HepG2 (cell line): Measurements from ENCODE around the gene RAI2. TPM values are rescaled to one million over a fixed set of nuclear protein-coding genes. Genes with fewer than 3 reads are reported as not detected.

Experiments
- ATAC-seq: fragments of 200-7000 bp; cut with Tn5 transposase; 3 replicates; pipeline ENCODE4 v1.9.1; 2020; ENCODE audit warnings: mild to moderate bottlenecking, moderate library complexity
- BruUV-seq: library from RNA; stranded (reverse); fragments of 400-500 nt; replicated peaks from 2 replicates; lab custom pipeline; 2021; lab: Mats Ljungman, UMichigan
- CTCF ChIA-PET: fragments of 300-600 bp; formaldehyde crosslinking; extraction: SDS; loops from one replicate; lab custom pipeline; 2021; ENCODE audit warnings: low total read pairs, inconsistent platforms, low intra/inter-chr PET ratio; lab: Yijun Ruan, JAX
- POLR2A ChIA-PET: fragments of 350-600 bp; sonication (Branson Sonifier 250); formaldehyde crosslinking; loops from one replicate; lab custom pipeline; 2020; ENCODE audit warnings: antibody characterized with exemption, inconsistent platforms; lab: Yijun Ruan, JAX
- DNase-seq: peaks from one replicate; pipeline ENCODE4 v3.0.0-alpha.2; 2015; ENCODE audit warnings: low spot score
- FAIRE-seq: peaks from 3 replicates; lab custom pipeline; 2011; peaks lifted over from hg19 to GRCh38; lab: Jason Lieb, UNC
- H2AFZ ChIP-seq: one replicate; pipeline ENCODE4 v1.6.1; 2011; ENCODE audit warnings: low read length, inconsistent platforms
- H3K27ac ChIP-seq: fragments of 300-600 bp; 3 replicates; pipeline ENCODE4 v1.8.0; 2011; ENCODE audit warnings: mixed run types, mild to moderate bottlenecking, mixed read lengths, low read length, inconsistent platforms; ENCODE audit not compliant: insufficient read depth; ENCODE audit errors: extremely low read length
- H3K27me3 ChIP-seq, 2 experiments: fragments of 200-600 bp in 1 of 2; 2 replicates in 1 of 2; 3 replicates in 1 of 2; pipeline versions ENCODE4 v1.6.0 to v1.8.0; 2011; ENCODE audit warnings: low read length in 2 of 2, mild to moderate bottlenecking in 2 of 2, moderate library complexity in 2 of 2, inconsistent platforms in 1 of 2; ENCODE audit not compliant: insufficient read depth in 2 of 2, control insufficient read depth in 1 of 2
- H3K36me3 ChIP-seq, 2 experiments: fragments of 200-600 bp in 1 of 2; replicated peaks in 1 of 2; 2 replicates in 1 of 2; 3 replicates in 1 of 2; pipeline versions ENCODE4 v1.5.1 to v1.8.0; 2011; ENCODE audit warnings: low read length in 2 of 2, inconsistent platforms in 1 of 2; ENCODE audit not compliant: insufficient read depth in 2 of 2, control insufficient read depth in 1 of 2
- H3K4me1 ChIP-seq: 2 replicates; pipeline ENCODE4 v1.5.1; 2012; ENCODE audit warnings: low read length, inconsistent platforms; ENCODE audit not compliant: insufficient read depth
- H3K4me2 ChIP-seq: 2 replicates; pipeline ENCODE4 v1.6.0; 2011; ENCODE audit warnings: low read depth, low read length, inconsistent platforms
- H3K4me3 ChIP-seq, 3 experiments: fragments of 200-600 bp in 1 of 3; sonication (generic), shearing (Covaris generic) in 1 of 3; replicated peaks in 1 of 3; 2 replicates each; pipeline ENCODE4 v1.5.1; 2011 to 2016; ENCODE audit warnings: low read length in 3 of 3, inconsistent platforms in 2 of 3, low read depth in 2 of 3, mild to moderate bottlenecking in 2 of 3, control low read depth in 1 of 3, mixed read lengths in 1 of 3; ENCODE audit not compliant: insufficient read depth in 1 of 3
- H3K79me2 ChIP-seq: one replicate; pipeline ENCODE4 v1.6.1; 2011; ENCODE audit warnings: low read length, inconsistent platforms; ENCODE audit not compliant: insufficient read depth
- H3K9ac ChIP-seq: 2 replicates; pipeline ENCODE4 v1.6.0; 2011; ENCODE audit warnings: mild to moderate bottlenecking, low read depth, low read length, inconsistent platforms; ENCODE audit not compliant: insufficient read depth
- H3K9me3 ChIP-seq: 2 replicates; pipeline ENCODE4 v1.5.1; 2012; ENCODE audit warnings: mild to moderate bottlenecking, low read length
- H4K20me1 ChIP-seq: 2 replicates; pipeline ENCODE4 v1.6.0; 2011; ENCODE audit warnings: inconsistent platforms, mild to moderate bottlenecking, low read length, moderate library complexity; ENCODE audit not compliant: insufficient read depth
- CREM ChIP-seq, 2 experiments: sonication (generic) in 1 of 2; formaldehyde crosslinking in 1 of 2; IDR thresholded peaks; 2 replicates each; pipeline versions ENCODE4 v1.4.0 to v1.6.1; 2016 to 2020; ENCODE audit warnings: antibody characterized with exemption in 1 of 2, mild to moderate bottlenecking in 1 of 2, missing genetic modification reagents in 1 of 2
- FOXP1 ChIP-seq, 2 experiments: fragments of 450-650 bp in 1 of 2; IDR thresholded peaks; 2 replicates each; pipeline ENCODE4 v1.6.1; 2017 to 2018; ENCODE audit warnings: antibody characterized with exemption in 1 of 2
- GABPA ChIP-seq, 2 experiments: IDR thresholded peaks; 2 replicates each; pipeline ENCODE4 v1.6.1; 2011 to 2016; ENCODE audit warnings: low read depth in 2 of 2, low read length in 1 of 2, missing biosample characterization in 1 of 2, missing genetic modification characterization in 1 of 2
- KMT2A ChIP-seq: sonication (generic); formaldehyde crosslinking; IDR thresholded peaks from 2 replicates; pipeline ENCODE4 v1.4.0; 2020; ENCODE audit warnings: missing genetic modification reagents
- WGBS: methylation state at CpG from one replicate; pipeline ENCODE4 v1.1.6; 2017; ENCODE audit warnings: low lambda C conversion rate; 5-methylcytosine and 5-hydroxymethylcytosine counted together
- in situ Hi-C: cut with HindIII; loops from 2 replicates; pipeline ENCODE4 v1.10.0; 2017; ENCODE audit warnings: low pct_unique_long_range_greater_than_20kb; ENCODE audit not compliant: extremely low pct_ligation_motif_present
- intact Hi-C: fragments of 100-400 bp; cut with micrococcal nuclease; formaldehyde crosslinking; loops from one replicate; pipeline ENCODE4 v1.10.0; 2022; ENCODE audit not compliant: unreplicated experiment
- polyA plus RNA-seq, 8 experiments: library from polyadenylated mRNA; depleted of rRNA in 3 of 8; stranded (reverse) in 7 of 8; unstranded in 1 of 8; fragments of >200 nt; fragmentation: Illumina TruSeq in 4 of 8; extraction: Trizol in 4 of 8; gene quantifications; 2 replicates each; pipeline versions ENCODE4 v1.2.1 to v1.2.3, GENCODE V29; 2011 to 2016; ENCODE audit warnings: low read depth in 4 of 8, missing spikeins in 1 of 8, mixed read lengths in 1 of 8; ENCODE audit not compliant: insufficient read depth in 1 of 8
- total RNA-seq, 5 experiments: library from RNA; depleted of rRNA; stranded (reverse); fragments of >200 nt; fragmentation: Illumina TruSeq; extraction: Trizol; gene quantifications; 2 replicates each; pipeline ENCODE4 v1.2.3, GENCODE V29; 2016; ENCODE audit warnings: low read depth in 1 of 5
- TF ChIP-seq, protein P1 (sequence below): sonication (generic); formaldehyde crosslinking; IDR thresholded peaks from 2 replicates; pipeline ENCODE4 v1.4.0; 2020; ENCODE audit warnings: low read depth, mild to moderate bottlenecking, missing genetic modification reagents
- TF ChIP-seq, protein P2 (sequence below): sonication (generic); formaldehyde crosslinking; IDR thresholded peaks from 2 replicates; pipeline ENCODE4 v1.5.1; 2020; ENCODE audit warnings: missing genetic modification reagents, mild to moderate bottlenecking, borderline replicate concordance

The RAI2 gene
- total and polyA plus RNA-seq, 2 of the 13 experiments (the other 11 are each of a cell fraction or from before 2014, with no cell fraction given) = not detected

DNA sequence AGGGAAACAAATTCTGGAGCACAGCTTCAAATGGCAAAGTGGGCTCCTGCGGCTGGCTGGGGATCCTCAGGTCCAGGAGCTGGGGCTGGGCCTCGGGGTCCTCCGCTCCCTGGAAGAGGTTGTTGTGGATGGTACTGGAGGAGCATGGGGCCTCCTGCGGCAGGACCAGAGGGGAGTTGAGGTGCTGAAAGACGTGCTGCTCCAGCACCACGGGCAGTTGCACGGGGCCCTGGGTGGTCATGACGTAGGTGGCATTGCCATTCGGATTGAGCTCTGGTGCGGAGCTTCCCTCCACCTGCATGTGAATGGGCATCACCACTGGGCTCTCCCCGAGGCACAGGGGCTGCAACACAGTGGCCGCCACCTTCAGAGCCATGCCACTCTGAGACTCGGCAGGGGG lies 59.7 kb downstream of the RAI2 start:
- no CpG with 5 or more reads among the region's 13 CpGs for WGBS
- TF ChIP-seq FOXP1 (IDR thresholded peaks at IDR 0.05) = no peak
- no peak for TF ChIP-seq FOXP1 (CRISPR knock-in tag; IDR thresholded peaks at IDR 0.05)
- TF ChIP-seq KMT2A = no peak
- TF ChIP-seq GABPA (IDR thresholded peaks at IDR 0.05; ENCODE audit: low read depth, low read length) = no peak
- no peak for TF ChIP-seq GABPA (CRISPR knock-in tag; IDR thresholded peaks at IDR 0.05; ENCODE audit: low read depth)
- TF ChIP-seq, protein P1, sequence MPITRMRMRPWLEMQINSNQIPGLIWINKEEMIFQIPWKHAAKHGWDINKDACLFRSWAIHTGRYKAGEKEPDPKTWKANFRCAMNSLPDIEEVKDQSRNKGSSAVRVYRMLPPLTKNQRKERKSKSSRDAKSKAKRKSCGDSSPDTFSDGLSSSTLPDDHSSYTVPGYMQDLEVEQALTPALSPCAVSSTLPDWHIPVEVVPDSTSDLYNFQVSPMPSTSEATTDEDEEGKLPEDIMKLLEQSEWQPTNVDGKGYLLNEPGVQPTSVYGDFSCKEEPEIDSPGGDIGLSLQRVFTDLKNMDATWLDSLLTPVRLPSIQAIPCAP = no peak
- TF ChIP-seq, protein P2, sequence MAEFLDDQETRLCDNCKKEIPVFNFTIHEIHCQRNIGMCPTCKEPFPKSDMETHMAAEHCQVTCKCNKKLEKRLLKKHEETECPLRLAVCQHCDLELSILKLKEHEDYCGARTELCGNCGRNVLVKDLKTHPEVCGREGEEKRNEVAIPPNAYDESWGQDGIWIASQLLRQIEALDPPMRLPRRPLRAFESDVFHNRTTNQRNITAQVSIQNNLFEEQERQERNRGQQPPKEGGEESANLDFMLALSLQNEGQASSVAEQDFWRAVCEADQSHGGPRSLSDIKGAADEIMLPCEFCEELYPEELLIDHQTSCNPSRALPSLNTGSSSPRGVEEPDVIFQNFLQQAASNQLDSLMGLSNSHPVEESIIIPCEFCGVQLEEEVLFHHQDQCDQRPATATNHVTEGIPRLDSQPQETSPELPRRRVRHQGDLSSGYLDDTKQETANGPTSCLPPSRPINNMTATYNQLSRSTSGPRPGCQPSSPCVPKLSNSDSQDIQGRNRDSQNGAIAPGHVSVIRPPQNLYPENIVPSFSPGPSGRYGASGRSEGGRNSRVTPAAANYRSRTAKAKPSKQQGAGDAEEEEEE (CRISPR knock-in tag) = no peak
- no peak for TF ChIP-seq CREM (IDR thresholded peaks at IDR 0.05)
- TF ChIP-seq CREM (CRISPR knock-in tag; IDR thresholded peaks at IDR 0.05) = no peak
- FAIRE-seq (no peak), ATAC-seq (no peak), DNase-seq (no peak)
- no peaks in the 10 kb centered on the region for H3K79me2 ChIP-seq
- no peak overlapping the region for H3K4me2 ChIP-seq
- POLR2A ChIA-PET = no interaction called here
- no peaks in the 10 kb centered on the region for H3K9me3 ChIP-seq
- H2AFZ ChIP-seq = no peak overlapping the region
- H3K36me3 ChIP-seq = no peaks in the 10 kb centered on the region
- no peak overlapping the region for H3K27ac ChIP-seq
- peaks cover 7% of the 10 kb centered on the region; the same call in 1 of the 2 replicates for H3K4me1 ChIP-seq
- intact Hi-C loops = no loop called here
- in situ Hi-C loops = loop anchor here (25.0 kb wide), 1 partner anchor 586 kb away; no protein-coding TSS in a partner anchor
- CTCF ChIA-PET = no interaction called here
- no peak overlapping the region for H3K9ac ChIP-seq
- H4K20me1 ChIP-seq = no peaks in the 10 kb centered on the region
- BruUV-seq = no TSS peak
- no peaks in the 10 kb centered on the region for H3K27me3 ChIP-seq
- H3K4me3 ChIP-seq = no peak overlapping the region
